HL-60/S4 treated with retinoic acid at 250 ng/mL for 4 days and 3 days (cell line): ENCODE data around the gene HEPH.
"Not testable (repeated sequence)": the region's sequence is repeated elsewhere in the genome, so short reads cannot be mapped to it uniquely, and the experiment has no call there.

Experiments
- in situ Hi-C: fragments of 300-500 bp; cut with MboI; formaldehyde crosslinking; loops from 2 replicates; pipeline ENCODE4 v1.7.0; 2022; ENCODE audit warnings: low sequenced_read_pairs

The HEPH gene

DNA sequence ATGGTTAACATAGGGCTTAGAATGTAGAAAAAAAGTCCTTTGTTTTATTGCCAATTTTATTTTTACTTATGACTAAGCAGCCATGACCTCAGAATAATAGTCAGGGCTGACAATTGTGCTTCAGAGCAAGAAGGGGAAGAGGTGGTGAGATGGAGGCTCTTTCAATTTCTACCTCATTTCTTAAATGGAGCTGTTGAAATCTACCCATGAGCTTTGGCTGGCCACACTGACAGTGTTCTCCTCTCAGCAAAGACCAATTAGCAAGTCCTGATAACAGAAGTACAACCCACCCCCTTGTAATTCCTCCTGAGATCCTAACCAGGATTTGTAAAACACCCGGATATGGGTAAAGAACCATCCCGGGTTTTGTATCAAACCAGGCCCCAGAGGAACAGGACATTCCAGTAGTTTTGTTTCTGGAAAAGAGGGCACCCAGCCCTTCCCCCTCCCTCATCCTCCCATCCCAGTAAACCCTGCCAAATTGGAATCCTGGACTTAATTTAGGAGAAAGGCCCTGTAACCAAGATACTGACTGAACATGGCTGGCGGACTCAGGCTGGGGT, at the start of gene HEPH:
Gene HEPH (plus strand): TSS at position 399 of the 563 bp plus-strand sequence. CDS start 6,324 bp downstream, outside the sequence.
- in situ Hi-C loops, result no loop called here

GRCh38 chrX:66118722-66119121, 45.3 kb upstream of the HEPH start:
- in situ Hi-C loops, result not testable (repeated sequence)

GRCh38 chrX:66121354-66121753, 42.7 kb upstream of the HEPH start:
- in situ Hi-C loops, result not testable (repeated sequence)

- in situ Hi-C loops, result no loop called here
These were observed 37.4 kb upstream of the HEPH start for GRCh38 chrX:66126662-66127061.

GRCh38 chrX:66130469-66130868, 33.6 kb upstream of the HEPH start:
- in situ Hi-C loops, result no loop called here

GRCh38 chrX:66135284-66135683, 28.8 kb upstream of the HEPH start:
- in situ Hi-C loops, result not testable (repeated sequence)

GRCh38 chrX:66142351-66142750, 21.7 kb upstream of the HEPH start:
- in situ Hi-C loops, result no loop called here

- in situ Hi-C loops, result no loop called here
These were observed 19.8 kb upstream of the HEPH start for GRCh38 chrX:66144258-66144657.

- in situ Hi-C loops, result no loop called here
These were observed 14.5 kb upstream of the HEPH start for GRCh38 chrX:66149519-66149918.

DNA sequence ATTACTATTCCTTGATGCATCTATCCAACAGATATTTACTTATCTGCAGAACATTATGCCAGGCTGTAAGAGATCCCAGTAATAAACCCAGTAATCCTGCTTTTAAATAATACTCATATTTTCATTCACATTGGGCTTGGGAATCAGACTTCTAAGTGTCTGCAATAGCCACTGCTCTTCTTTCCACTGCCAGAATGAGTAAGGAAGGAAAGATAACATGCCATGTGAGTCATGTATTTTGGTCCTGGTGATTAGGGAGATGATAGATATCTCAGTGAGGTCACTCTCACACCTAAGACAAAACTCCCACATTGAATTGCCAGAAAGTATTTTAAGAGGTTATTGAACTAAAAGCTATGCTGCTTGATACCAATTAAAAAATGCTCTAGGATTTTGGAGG, 13.9 kb upstream of the HEPH start:
- in situ Hi-C loops, result no loop called here

- in situ Hi-C loops, result no loop called here
These were observed 1.7 kb upstream of the HEPH start for GRCh38 chrX:66162331-66162822.

DNA sequence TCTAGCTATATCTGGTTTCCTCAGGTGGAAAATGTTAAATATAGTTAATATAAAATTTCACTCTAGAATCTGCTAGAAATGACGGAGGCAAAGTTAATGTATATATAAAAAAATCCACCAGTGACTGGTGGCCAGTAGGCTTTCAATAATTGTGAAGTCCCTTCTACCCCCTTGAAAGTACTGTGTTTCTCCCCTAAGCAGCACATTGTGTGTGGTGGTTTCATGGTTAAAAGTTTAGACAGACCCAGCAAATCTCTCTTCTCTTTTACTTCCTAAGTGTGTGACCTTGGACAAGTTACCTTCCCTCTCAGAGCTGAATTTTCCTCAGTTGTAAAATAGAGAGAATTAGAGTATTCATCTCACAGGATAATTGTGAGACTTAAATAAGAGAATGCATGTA, 600 bp upstream of the HEPH start:
- in situ Hi-C loops, result no loop called here

- in situ Hi-C loops, result no loop called here
These were observed 423 bp downstream of the HEPH start for GRCh38 chrX:66164470-66164869.

GRCh38 chrX:66164931-66165330, 884 bp downstream of the HEPH start:
- in situ Hi-C loops, result no loop called here

DNA sequence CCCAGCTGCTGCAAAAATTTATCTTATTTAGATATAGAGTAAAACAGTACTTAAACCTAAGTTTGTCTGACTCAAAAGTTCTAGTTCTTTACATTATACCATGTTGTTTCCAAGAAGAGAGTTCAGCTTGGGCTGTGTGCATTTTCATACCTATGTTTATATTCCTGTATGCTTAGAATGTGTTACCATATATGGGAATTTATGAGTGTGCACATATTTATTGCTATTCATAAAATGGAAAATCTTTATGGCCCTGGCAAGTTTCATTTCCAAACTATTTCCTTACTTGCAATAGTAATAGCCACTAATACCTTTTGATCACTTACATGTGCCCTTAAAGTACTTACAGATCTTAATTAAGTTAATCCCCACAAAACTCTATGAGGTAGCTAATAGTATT, 2.6 kb downstream of the HEPH start:
- in situ Hi-C loops, result no loop called here

- in situ Hi-C loops, result no loop called here
These were observed 3.4 kb downstream of the HEPH start for GRCh38 chrX:66167431-66167830.

GRCh38 chrX:66176134-66176533, 12.1 kb downstream of the HEPH start:
- in situ Hi-C loops, result no loop called here

DNA sequence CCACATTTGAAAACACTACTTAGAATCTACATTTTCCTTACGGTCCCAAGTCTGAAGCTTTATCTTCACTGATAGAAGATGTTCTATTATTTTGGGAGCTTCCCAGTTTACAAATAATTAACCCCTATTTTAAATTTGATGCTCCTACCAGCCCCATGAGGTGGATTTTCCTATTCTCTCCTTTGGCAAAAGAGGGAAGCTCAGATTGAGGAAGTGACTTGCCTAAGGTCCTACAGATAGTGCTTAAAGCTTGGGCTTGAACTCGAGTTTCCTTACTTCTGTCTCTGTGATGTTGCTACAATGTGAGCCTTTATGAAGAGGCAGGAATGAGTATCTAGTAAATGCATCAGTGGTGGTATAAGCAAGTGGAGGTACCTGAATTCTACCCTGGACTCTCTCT, 27.5 kb downstream of the HEPH start:
- in situ Hi-C loops, result no loop called here

- in situ Hi-C loops, result no loop called here
These were observed 29.8 kb downstream of the HEPH start for GRCh38 chrX:66193821-66194220.

DNA sequence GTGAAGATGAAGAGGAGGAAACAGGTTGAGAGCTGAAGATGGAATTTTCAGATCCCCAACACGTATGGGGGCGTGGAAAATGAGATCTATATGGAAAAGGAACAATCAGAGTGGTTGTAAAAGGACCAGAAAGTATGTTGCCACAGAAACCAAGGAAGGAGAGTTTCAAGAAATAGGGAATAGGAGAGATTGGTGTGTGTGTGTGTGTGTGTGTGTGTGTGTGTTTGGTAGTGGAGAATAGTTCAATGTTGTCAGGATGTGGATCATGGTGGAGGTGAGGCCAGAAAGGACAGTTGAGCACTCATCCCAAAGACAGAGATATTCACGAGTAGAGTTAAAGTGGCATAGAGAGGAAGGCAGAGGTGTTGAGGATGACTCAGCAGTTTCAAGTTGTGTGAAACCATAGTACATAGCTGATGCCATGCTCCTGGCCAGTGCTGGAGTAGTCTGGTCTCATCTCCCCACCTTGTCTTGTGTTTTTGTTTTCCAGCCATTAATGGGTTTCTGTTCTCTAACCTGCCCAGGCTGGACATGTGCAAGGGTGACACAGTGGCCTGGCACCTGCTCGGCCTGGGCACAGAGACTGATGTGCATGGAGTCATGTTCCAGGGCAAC, 36.1 kb downstream of the HEPH start:
- in situ Hi-C loops, result no loop called here

- in situ Hi-C loops, result no loop called here
These were observed 37.1 kb downstream of the HEPH start for GRCh38 chrX:66200855-66201795.

DNA sequence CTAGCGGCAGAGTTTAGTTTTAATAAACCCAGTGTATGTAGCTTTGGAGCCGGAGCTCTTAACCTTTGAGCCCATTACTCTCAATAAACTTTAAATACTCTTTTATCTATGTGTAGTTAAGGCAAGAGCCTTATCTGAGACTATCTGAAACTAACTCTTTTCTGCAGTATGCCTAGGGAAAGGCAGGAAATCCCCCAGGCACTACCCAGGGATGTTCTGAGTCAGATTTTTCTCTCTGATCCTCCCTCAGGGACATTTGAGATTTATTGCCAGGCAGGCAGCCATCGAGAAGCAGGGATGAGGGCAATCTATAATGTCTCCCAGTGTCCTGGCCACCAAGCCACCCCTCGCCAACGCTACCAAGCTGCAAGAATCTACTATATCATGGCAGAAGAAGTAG, 39.1 kb downstream of the HEPH start:
- in situ Hi-C loops, result no loop called here
